Activated CD4-positive, alpha-beta T cell treated with anti-CD3 and anti-CD28 coated beads, Interleukin-2, amount 10 ng/mL, durations not matched to agents 7 days and 5 days (primary cell): ENCODE results near the gene CBARP. TPM values are rescaled to one million over a fixed set of nuclear protein-coding genes. Genes with fewer than 3 reads are reported as not detected.
A peak's percentile ranks its signal among the peaks of the same experiment; 100 is the strongest.

ENCODE experiments used
- CTCF ChIA-PET: fragments of 350-600 bp; sonication (Branson Sonifier 250); formaldehyde crosslinking; loops from one replicate; lab custom pipeline; 2021; ENCODE audit warnings: antibody characterized with exemption; lab: Charles Lee
- POLR2A ChIA-PET: fragments of 350-600 bp; sonication (Branson Sonifier 250); formaldehyde crosslinking; loops from one replicate; lab custom pipeline; 2021; ENCODE audit warnings: antibody characterized with exemption; lab: Charles Lee
- DNase-seq: peaks from one replicate; pipeline ENCODE4 v3.0.0-alpha.2; 2020
- H3K27ac Mint-ChIP-seq: one replicate; pipeline ENCODE4 v1.8.0; 2021; ENCODE audit warnings: mild to moderate bottlenecking, moderate library complexity, mixed read lengths
- H3K27me3 Mint-ChIP-seq: one replicate; pipeline ENCODE4 v1.8.0; 2021; ENCODE audit warnings: mixed read lengths
- H3K36me3 Mint-ChIP-seq: one replicate; pipeline ENCODE4 v1.8.0; 2021; ENCODE audit warnings: low read depth, mixed read lengths
- H3K4me1 Mint-ChIP-seq: one replicate; pipeline ENCODE4 v1.8.0; 2021; ENCODE audit warnings: mixed read lengths
- H3K4me3 Mint-ChIP-seq: one replicate; pipeline ENCODE4 v1.8.0; 2021; ENCODE audit warnings: mild to moderate bottlenecking, moderate library complexity, mixed read lengths
- H3K9me3 Mint-ChIP-seq: one replicate; pipeline ENCODE4 v1.8.0; 2021; ENCODE audit warnings: mixed read lengths
- total RNA-seq, 2 experiments: library from RNA; stranded (reverse); gene quantifications; one replicate each; pipeline ENCODE4 v1.2.3, GENCODE V29; 2021

The CBARP gene
- total RNA-seq, 2 experiments from 2014 or later = not detected

GRCh38 chr19:1223018-1223855 is 14.6 kb downstream of the CBARP start:
- Mint-ChIP-seq H3K4me1 (no peaks in the 10 kb centered on the region), H3K27me3 (no peaks in the 10 kb centered on the region), H3K36me3 (peaks cover 3% of the 10 kb centered on the region), H3K9me3 (no peaks in the 10 kb centered on the region), H3K4me3 (no peak overlapping the region), H3K27ac (no peak overlapping the region)
- DNase-seq = peak; percentile 41
- ChIA-PET CTCF (interaction anchor here (0.5 to 2.7 kb wide), 5 partner anchors 9 to 158 kb away, joined by 4 to 11 read pairs (median 4); no protein-coding TSS in a partner anchor), POLR2A (no interaction called here)

GRCh38 chr19:1222394-1222793 is 15.4 kb downstream of the CBARP start:
- H3K9me3 Mint-ChIP-seq = no peaks in the 10 kb centered on the region
- CTCF ChIA-PET = interaction anchor here (0.5 to 2.7 kb wide), 4 partner anchors 8 to 51 kb away, joined by 3 to 11 read pairs (median 6); no protein-coding TSS in a partner anchor
- peaks cover 3% of the 10 kb centered on the region for H3K4me1 Mint-ChIP-seq
- H3K36me3 Mint-ChIP-seq = peaks cover 3% of the 10 kb centered on the region
- POLR2A ChIA-PET = no interaction called here
- H3K27me3 Mint-ChIP-seq = no peaks in the 10 kb centered on the region
- H3K4me3 Mint-ChIP-seq = no peak overlapping the region
- no peak overlapping the region for H3K27ac Mint-ChIP-seq
- DNase-seq = no peak

- Mint-ChIP-seq H3K9me3 (no peaks in the 10 kb centered on the region), H3K36me3 (peaks cover 3% of the 10 kb centered on the region), H3K4me1 (peaks cover 5% of the 10 kb centered on the region), H3K27ac (no peak overlapping the region), H3K27me3 (no peaks in the 10 kb centered on the region), H3K4me3 (no peak overlapping the region)
- ChIA-PET POLR2A (no interaction called here), CTCF (interaction anchor here (1.0 to 2.7 kb wide), 3 partner anchors 14 to 22 kb away, joined by 3 to 11 read pairs (median 3); no protein-coding TSS in a partner anchor)
- DNase-seq = no peak
These were observed 15.9 kb downstream of the CBARP start for GRCh38 chr19:1221904-1222255.

GRCh38 chr19:1220976-1221903 is 16.6 kb downstream of the CBARP start:
- Mint-ChIP-seq H3K4me3 (no peak overlapping the region), H3K27me3 (no peaks in the 10 kb centered on the region), H3K27ac (no peak overlapping the region), H3K4me1 (peaks cover 5% of the 10 kb centered on the region), H3K9me3 (no peaks in the 10 kb centered on the region), H3K36me3 (peaks cover 3% of the 10 kb centered on the region)
- no peak for DNase-seq
- ChIA-PET CTCF (interaction anchor here (1.0 to 2.7 kb wide), 3 partner anchors 15 to 23 kb away, joined by 3 to 11 read pairs (median 3); no protein-coding TSS in a partner anchor), POLR2A (interaction anchor here (0.6 kb wide), 1 partner anchor 28 kb away, joined by 5 read pairs; no protein-coding TSS in a partner anchor)

GRCh38 chr19:1220477-1220930 is 17.3 kb downstream of the CBARP start:
- H3K4me3 Mint-ChIP-seq = no peak overlapping the region
- DNase-seq = no peak
- H3K27ac Mint-ChIP-seq = no peak overlapping the region
- ChIA-PET POLR2A (no interaction called here), CTCF (interaction anchor here (1.2 to 2.7 kb wide), 2 partner anchors 16 to 24 kb away, joined by 3 to 11 read pairs; no protein-coding TSS in a partner anchor)
- no peaks in the 10 kb centered on the region for H3K9me3 Mint-ChIP-seq
- no peaks in the 10 kb centered on the region for H3K27me3 Mint-ChIP-seq
- peaks cover 3% of the 10 kb centered on the region for H3K36me3 Mint-ChIP-seq
- H3K4me1 Mint-ChIP-seq = peaks cover 7% of the 10 kb centered on the region

GRCh38 chr19:1219786-1220476 is 17.9 kb downstream of the CBARP start:
- CTCF ChIA-PET = no interaction called here
- DNase-seq = no peak
- peaks cover 3% of the 10 kb centered on the region for H3K36me3 Mint-ChIP-seq

GRCh38 chr19:1218751-1219567 is 18.8 kb downstream of the CBARP start:
- Mint-ChIP-seq H3K4me3 (no peak overlapping the region), H3K27me3 (no peaks in the 10 kb centered on the region), H3K9me3 (no peaks in the 10 kb centered on the region), H3K4me1 (peaks cover 12% of the 10 kb centered on the region), H3K27ac (no peak overlapping the region), H3K36me3 (peaks cover 3% of the 10 kb centered on the region)
- POLR2A ChIA-PET = no interaction called here
- DNase-seq = no peak
- CTCF ChIA-PET = interaction anchor here (2.5 kb wide), 1 partner anchor 22 kb away, joined by 8 read pairs; no protein-coding TSS in a partner anchor

More at GRCh38 chr19:1219786-1220476, 17.9 kb downstream of the CBARP start:
- POLR2A ChIA-PET = no interaction called here
- H3K27me3 Mint-ChIP-seq = no peaks in the 10 kb centered on the region
- H3K4me3 Mint-ChIP-seq = no peak overlapping the region
- no peak overlapping the region for H3K27ac Mint-ChIP-seq
- H3K9me3 Mint-ChIP-seq = no peaks in the 10 kb centered on the region
- peaks cover 7% of the 10 kb centered on the region for H3K4me1 Mint-ChIP-seq

- ChIA-PET POLR2A (no interaction called here), CTCF (interaction anchor here (0.6 to 2.5 kb wide), 4 partner anchors 8 to 386 kb away, joined by 3 to 8 read pairs (median 4); no protein-coding TSS in a partner anchor)
- no peak for DNase-seq
- H3K27ac Mint-ChIP-seq = peak overlapping the region; percentile 46
- H3K4me1 Mint-ChIP-seq = peaks cover 21% of the 10 kb centered on the region
- no peaks in the 10 kb centered on the region for H3K9me3 Mint-ChIP-seq
- H3K36me3 Mint-ChIP-seq = peaks cover 10% of the 10 kb centered on the region
- no peak overlapping the region for H3K4me3 Mint-ChIP-seq
- no peaks in the 10 kb centered on the region for H3K27me3 Mint-ChIP-seq
These were observed 20.4 kb downstream of the CBARP start for GRCh38 chr19:1217366-1217765.

GRCh38 chr19:1216756-1217155 is 21.0 kb downstream of the CBARP start:
- Mint-ChIP-seq H3K27me3 (no peaks in the 10 kb centered on the region), H3K9me3 (no peaks in the 10 kb centered on the region), H3K4me3 (no peak overlapping the region), H3K36me3 (peaks cover 11% of the 10 kb centered on the region), H3K27ac (peak overlapping the region; percentile 62), H3K4me1 (peaks cover 22% of the 10 kb centered on the region)
- no peak for DNase-seq
- POLR2A ChIA-PET = no interaction called here
- CTCF ChIA-PET = interaction anchor here (0.6 to 2.5 kb wide), 5 partner anchors 9 to 385 kb away, joined by 3 to 8 read pairs (median 5); no protein-coding TSS in a partner anchor

GRCh38 chr19:1214862-1215731 is 22.7 kb downstream of the CBARP start:
- Mint-ChIP-seq H3K9me3 (no peaks in the 10 kb centered on the region), H3K27me3 (no peaks in the 10 kb centered on the region), H3K4me1 (peaks cover 33% of the 10 kb centered on the region), H3K36me3 (peaks cover 13% of the 10 kb centered on the region), H3K4me3 (no peak overlapping the region), H3K27ac (peak overlapping the region; percentile 50)
- DNase-seq = no peak
- POLR2A ChIA-PET = no interaction called here
- CTCF ChIA-PET = interaction anchor here (0.8 to 2.9 kb wide), 8 partner anchors 8 to 84 kb away, joined by 3 to 11 read pairs (median 4); no protein-coding TSS in a partner anchor
